Stimulated activated CD8-positive, alpha-beta memory T cell treated with anti-CD3 and anti-CD28 coated beads, Interleukin-15, amount 100 ng/mL, for 1 hour (primary cell): ENCODE results near the gene PAF1.
"Not testable (repeated sequence)": the region's sequence is repeated elsewhere in the genome, so short reads cannot be mapped to it uniquely, and the experiment has no call there.

Source experiments
- DNase-seq: peaks from one replicate; pipeline ENCODE4 v3.0.0-alpha.2; 2020; ENCODE audit warnings: low read depth

The PAF1 gene

GRCh38 chr19:39382991-39383828 lies 7.7 kb downstream of the PAF1 start:
- no peak for DNase-seq

GRCh38 chr19:39381910-39382611 lies 8.8 kb downstream of the PAF1 start:
- no peak for DNase-seq

GRCh38 chr19:39380521-39381502 lies 10.1 kb downstream of the PAF1 start:
- no peak for DNase-seq

GRCh38 chr19:39379865-39380396 lies 11.0 kb downstream of the PAF1 start:
- DNase-seq = no peak

GRCh38 chr19:39379366-39379765 lies 11.5 kb downstream of the PAF1 start:
- not testable (repeated sequence) for DNase-seq

- no peak for DNase-seq
These were observed 13.2 kb downstream of the PAF1 start for GRCh38 chr19:39377373-39378362.

GRCh38 chr19:39375929-39376328 lies 15.0 kb downstream of the PAF1 start:
- DNase-seq = no peak

- DNase-seq = no peak
These were observed 18.0 kb downstream of the PAF1 start for GRCh38 chr19:39372941-39373340.

GRCh38 chr19:39372047-39372802 lies 18.7 kb downstream of the PAF1 start:
- DNase-seq = no peak

GRCh38 chr19:39370735-39371134 lies 20.2 kb downstream of the PAF1 start:
- no peak for DNase-seq

- no peak for DNase-seq
These were observed 21.7 kb downstream of the PAF1 start for GRCh38 chr19:39369200-39369599.

- DNase-seq = no peak
These were observed 25.4 kb downstream of the PAF1 start for GRCh38 chr19:39365531-39365930.

GRCh38 chr19:39363901-39364457 lies 26.9 kb downstream of the PAF1 start:
- DNase-seq = no peak

GRCh38 chr19:39362682-39363657 lies 27.9 kb downstream of the PAF1 start:
- DNase-seq = no peak

GRCh38 chr19:39360599-39360998 lies 30.3 kb downstream of the PAF1 start:
- DNase-seq = no peak

GRCh38 chr19:39359026-39359425 lies 31.9 kb downstream of the PAF1 start:
- no peak for DNase-seq

GRCh38 chr19:39356647-39357046 lies 34.3 kb downstream of the PAF1 start:
- DNase-seq = no peak

GRCh38 chr19:39356073-39356472 lies 34.8 kb downstream of the PAF1 start:
- DNase-seq = no peak
